Adrenal gland (tissue), 12 donors: ENCODE measurements around the gene PCK1. TPM values are rescaled to one million over a fixed set of nuclear protein-coding genes. Genes with fewer than 3 reads are reported as not detected.

Experiments used
- DNase-seq, 7 donors: peaks; one replicate each; pipeline ENCODE4 v3.0.0-alpha.2; 2019 to 2020
- H3K27ac ChIP-seq, 5 donors: fragments of 200-600 bp; sonication (generic) in 4 of 5; 1 replicate in 3 of 5; 2 replicates in 2 of 5; pipeline versions ENCODE4 v1.5.1 to v1.8.0; 2016 to 2020; ENCODE audit warnings: mild to moderate bottlenecking in 1 of 5
- H3K27me3 ChIP-seq: fragments of 200-600 bp; 2 replicates; pipeline ENCODE4 v1.8.0; 2021
- H3K36me3 ChIP-seq, 2 donors: fragments of 200-600 bp; replicated peaks in 1 of 2; 1 replicate in 1 of 2; 2 replicates in 1 of 2; pipeline versions ENCODE4 v1.5.1 to v1.8.0; 2018 to 2022
- H3K4me1 ChIP-seq, 2 donors: fragments of 200-600 bp; replicated peaks in 1 of 2; 1 replicate in 1 of 2; 2 replicates in 1 of 2; pipeline versions ENCODE4 v1.5.1 to v1.8.0; 2018 to 2021
- H3K4me3 ChIP-seq, 4 donors: fragments of 200-600 bp; sonication (generic) in 3 of 4; one replicate each; pipeline ENCODE4 v1.5.1; 2016 to 2018
- H3K9me3 ChIP-seq, 3 donors: fragments of 200-600 bp; sonication (generic) in 1 of 3; replicated peaks in 1 of 3; 1 replicate in 2 of 3; 2 replicates in 1 of 3; pipeline versions ENCODE4 v1.5.1 to v1.8.0; 2016 to 2021
- CTCF ChIP-seq, 6 experiments: fragments of 450-650 bp in 4 of 6; fragments of 200-600 bp in 2 of 6; sonication (generic) in 1 of 6; IDR thresholded peaks; 1 replicate in 5 of 6; 2 replicates in 1 of 6; pipeline versions ENCODE4 v1.5.1 to v1.8.0; 2016 to 2021; ENCODE audit warnings: antibody characterized with exemption in 6 of 6, mild to moderate bottlenecking in 2 of 6, moderate library complexity in 1 of 6
- POLR2A ChIP-seq, 2 donors: fragments of 450-650 bp; IDR thresholded peaks; one replicate each; pipeline ENCODE4 v1.6.1; 2017; ENCODE audit warnings: antibody characterized with exemption in 2 of 2, mild to moderate bottlenecking in 2 of 2, moderate library complexity in 1 of 2
- WGBS, 4 donors: extraction: QIAGEN DNeasy Blood & Tissue Kit in 2 of 4; methylation state at CpG; one replicate each; pipeline versions ENCODE4 v1.1.5 to v1.1.7; 2013 to 2017; 5-methylcytosine and 5-hydroxymethylcytosine counted together
- intact Hi-C, 2 donors: fragments of 100-400 bp; cut with DNase I; formaldehyde crosslinking; loops; one replicate each; pipeline versions ENCODE4 v1.14.1 to v1.15.0; 2022 to 2023
- polyA plus RNA-seq, 3 donors: library from polyadenylated mRNA; stranded (reverse); fragments of 200-250 nt in 2 of 3; fragments of 350-450 nt in 1 of 3; fragmentation: Illumina TruSeq in 1 of 3; extraction: RNeasy Lipid Tissue Mini Kit (QIAGEN cat#74804) in 1 of 3; gene quantifications; one replicate each; pipeline ENCODE4 v1.2.3, GENCODE V29; 2013 to 2014
- total RNA-seq, 9 donors: library from RNA; depleted of rRNA in 4 of 9; stranded (reverse); fragments of >200 nt in 4 of 9; fragments of 120-200 nt in 1 of 9; fragmentation: NEBNext Ultra II Directional in 1 of 9; extraction: Animal tissue kit (Norgen Biotek cat#: 25700) in 1 of 9; gene quantifications; one replicate each; pipeline versions ENCODE4 v1.1.0 to v1.2.4, GENCODE V29; 2013 to 2023
- donor health status: healthy with polysubstance abuse.
- donor health status: Bipolar disorder and iron deficiency.
- donor health status: DM: yes; HTN: yes; CAD: no.
- donor health status: DM: no; HTN: no; CAD: no.
- donor health status: DM: no; HTN: no; CAD: no.
- donor health status: DM: yes; HTN: yes; CAD: no.

PCK1 gene
- total and polyA plus RNA-seq, 12 donors, result 0.06 to 5.4 (median 0.65) TPM

DNA sequence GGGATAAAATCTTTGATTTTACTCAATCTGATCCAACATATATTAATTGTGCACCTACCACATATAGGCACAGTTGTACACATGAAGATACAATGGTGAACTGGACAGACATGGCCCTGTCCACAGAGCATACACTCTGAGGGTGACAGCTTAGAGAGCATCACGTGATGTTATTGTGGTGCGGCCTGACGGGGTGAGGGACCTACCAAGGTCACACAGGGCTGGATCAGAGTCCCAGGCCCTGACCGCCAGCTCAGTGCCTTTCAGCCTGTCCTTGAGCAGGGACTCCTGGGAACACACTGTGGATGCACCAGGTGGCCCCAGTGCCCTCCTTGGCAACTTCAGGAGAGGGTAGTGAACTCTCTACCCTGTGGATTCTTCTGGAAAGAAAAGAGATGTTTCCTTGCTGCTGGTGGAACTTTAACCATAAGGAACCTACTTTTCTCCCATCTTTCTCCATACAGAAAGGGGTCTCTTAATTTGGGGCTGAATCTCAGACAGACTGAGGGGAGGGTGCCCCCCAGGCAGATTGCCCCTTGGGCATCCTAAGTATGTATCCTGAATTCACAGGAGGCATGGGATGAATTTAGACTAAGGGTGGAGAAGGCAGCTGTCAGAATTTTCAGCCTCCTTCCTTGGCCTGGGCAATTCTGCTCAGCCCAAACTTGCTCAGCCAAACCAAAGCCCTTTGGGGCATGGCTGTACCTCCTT lies 26.5 kb downstream of the PCK1 start:
- Histone ChIP-seq H3K27ac (no peak overlapping the region), H3K36me3 (no peaks in the 10 kb centered on the region), H3K4me1 (no peaks in the 10 kb centered on the region), H3K4me3 (no peak overlapping the region), H3K9me3 (no peaks in the 10 kb centered on the region), H3K27me3 (peaks cover 11% of the 10 kb centered on the region)
- intact Hi-C loops, result no loop called here
- DNase-seq, result no peak
- 40 to 81% (median 58%) methylated on average over 3 to 4 of the region's 4 CpGs for WGBS, 4 donors
- TF ChIP-seq POLR2A (IDR thresholded peaks at IDR 0.05), result no peak
- no peak for TF ChIP-seq CTCF (IDR thresholded peaks at IDR 0.05)

GRCh38 chr20:57587989-57588377 lies 27.1 kb downstream of the PCK1 start:
- DNase-seq, result no peak
- Histone ChIP-seq H3K4me3 (no peak overlapping the region), H3K4me1 (no peaks in the 10 kb centered on the region), H3K36me3 (no peaks in the 10 kb centered on the region), H3K27ac (no peak overlapping the region), H3K27me3 (peaks cover 10% of the 10 kb centered on the region), H3K9me3 (no peaks in the 10 kb centered on the region)
- intact Hi-C loops, result no loop called here
- 79 to 87% (median 85%) methylated on average over 7 of the region's 7 CpGs for WGBS, 4 donors
- TF ChIP-seq CTCF (IDR thresholded peaks at IDR 0.05) (no peak), POLR2A (IDR thresholded peaks at IDR 0.05) (no peak)

GRCh38 chr20:57588596-57588995 lies 27.7 kb downstream of the PCK1 start:
- TF ChIP-seq CTCF (IDR thresholded peaks at IDR 0.05) (no peak), POLR2A (IDR thresholded peaks at IDR 0.05) (no peak)
- no peaks in the 10 kb centered on the region for H3K36me3 ChIP-seq
- H3K9me3 ChIP-seq, result no peaks in the 10 kb centered on the region
- no peak overlapping the region for H3K27ac ChIP-seq
- intact Hi-C loops, result no loop called here
- H3K4me3 ChIP-seq, result no peak overlapping the region
- no peaks in the 10 kb centered on the region for H3K4me1 ChIP-seq
- 61 to 86% (median 80%) methylated on average over 3 to 5 of the region's 5 CpGs for WGBS, 4 donors
- DNase-seq, result no peak
- peaks cover 4% of the 10 kb centered on the region for H3K27me3 ChIP-seq

DNA sequence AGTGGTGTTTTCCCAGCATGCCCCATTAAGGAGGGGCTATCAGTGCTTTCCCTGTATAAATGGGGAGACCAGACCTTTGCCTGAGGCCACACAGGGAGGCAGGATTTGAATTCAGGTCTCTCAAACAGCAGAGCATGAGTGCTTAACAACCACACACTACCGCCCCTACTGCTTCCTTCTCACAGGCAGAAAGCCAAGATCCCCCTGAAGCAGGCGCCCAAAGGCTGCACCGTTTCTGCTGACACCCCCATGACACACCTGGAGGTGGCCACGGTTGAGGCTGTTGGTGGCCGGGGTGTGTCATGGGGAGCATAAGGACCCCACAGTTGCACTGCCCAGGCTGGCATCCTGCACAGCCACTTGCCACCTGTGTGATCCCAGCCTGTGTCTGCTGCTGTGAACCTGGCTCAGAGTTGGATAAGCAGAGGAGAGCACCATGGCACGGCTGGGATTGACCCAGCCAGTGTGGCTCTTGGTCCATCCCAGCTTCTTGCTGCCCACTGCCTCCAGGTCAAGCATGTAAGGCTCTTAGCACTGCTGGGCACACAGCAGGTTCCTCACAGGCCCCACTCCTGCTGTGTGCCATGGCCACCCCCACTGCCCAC lies 28.3 kb downstream of the PCK1 start:
- intact Hi-C loops, result no loop called here
- no peak overlapping the region for H3K27ac ChIP-seq
- H3K27me3 ChIP-seq, result no peaks in the 10 kb centered on the region
- no peak overlapping the region for H3K4me3 ChIP-seq
- TF ChIP-seq POLR2A (IDR thresholded peaks at IDR 0.05) (no peak), CTCF (IDR thresholded peaks at IDR 0.05) (no peak)
- H3K36me3 ChIP-seq, result no peaks in the 10 kb centered on the region
- no peaks in the 10 kb centered on the region for H3K9me3 ChIP-seq
- H3K4me1 ChIP-seq, result no peaks in the 10 kb centered on the region
- DNase-seq, result no peak
- WGBS, 4 donors, result 91 to 94% (median 91%) methylated on average over 6 of the region's 6 CpGs; no CpG with 5 or more reads in 1 of the 4 donors
